ENCODE results near the gene CACUL1.
"Not testable (repeated sequence)": the region's sequence is repeated elsewhere in the genome, so short reads cannot be mapped to it uniquely, and the experiment has no call there.

CACUL1 gene

GRCh38 chr10:118792526-118792925 is 37.8 kb upstream of the CACUL1 start:
- Histone ChIP-seq H3K27me3 (no peaks in the 10 kb centered on the region), H3K36me3 (no peaks in the 10 kb centered on the region), H3K4me2 (peak overlapping the region in 7 of 11 experiments; percentile 48 to 96 (median 76); a peak in 14 of 22 replicates), H3K4me1 (peaks cover 0 to 65% (median 11%) of the 10 kb centered on the region in 10 experiments; a peak in 15 of 20 replicates), H3K9me3 (replicated peaks in 1 of 11) (peaks cover 7 to 19% (median 13%) of the 10 kb centered on the region in 11 experiments; a peak in 17 of 22 replicates), H3K27ac (peak overlapping the region in 7 of 11 experiments; percentile 58 to 86 (median 78); a peak in 13 of 22 replicates), H3K9ac (peak overlapping the region in 6 of 11 experiments; percentile 34 to 76 (median 56); a peak in 9 of 22 replicates), H3K4me3 (no peak overlapping the region), H4K20me1 (no peaks in the 10 kb centered on the region)
- TF ChIP-seq Cebpa-rat (IDR thresholded peaks at IDR 0.05): peak in 3 of 11 experiments; percentile 52 to 71 (median 60); a peak in 4 of 22 replicates

DNA sequence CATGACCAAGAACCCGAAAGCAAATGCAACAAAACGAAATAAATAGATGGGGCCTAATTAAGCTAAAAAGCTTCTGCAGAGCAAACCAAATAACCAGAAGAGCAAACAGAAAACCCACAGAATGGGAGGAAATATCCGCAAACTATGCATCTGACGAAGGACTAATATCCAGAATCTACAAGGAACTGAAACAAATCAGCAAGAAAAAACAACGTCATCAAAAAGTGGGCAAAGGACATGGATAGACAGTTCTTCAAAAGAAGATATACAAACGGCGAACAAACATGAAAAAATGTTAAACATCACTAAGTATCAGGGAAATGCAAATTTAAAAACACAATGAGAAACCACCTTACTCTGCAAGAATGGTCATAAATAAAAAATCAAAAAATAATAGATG is 35.3 kb upstream of the CACUL1 start:
- H3K4me1 ChIP-seq: peaks cover 0 to 72% (median 12%) of the 10 kb centered on the region in 10 experiments; a peak in 16 of 20 replicates
- H3K27me3 ChIP-seq: no peaks in the 10 kb centered on the region
- no peak for TF ChIP-seq Cebpa-rat (IDR thresholded peaks at IDR 0.05)
- H3K36me3 ChIP-seq: no peaks in the 10 kb centered on the region
- H4K20me1 ChIP-seq: no peaks in the 10 kb centered on the region
- peak overlapping the region in 2 of 11 experiments; percentile 43; a peak in 2 of 22 replicates for H3K27ac ChIP-seq
- H3K4me2 ChIP-seq: peak overlapping the region in 3 of 11 experiments; percentile 5 to 96 (median 87); a peak in 5 of 22 replicates
- H3K4me3 ChIP-seq: no peak overlapping the region; a peak in 1 of 20 replicates
- no peak overlapping the region for H3K9ac ChIP-seq
- H3K9me3 ChIP-seq (replicated peaks in 1 of 11): peaks cover 3 to 17% (median 9%) of the 10 kb centered on the region in 11 experiments; a peak in 16 of 22 replicates

DNA sequence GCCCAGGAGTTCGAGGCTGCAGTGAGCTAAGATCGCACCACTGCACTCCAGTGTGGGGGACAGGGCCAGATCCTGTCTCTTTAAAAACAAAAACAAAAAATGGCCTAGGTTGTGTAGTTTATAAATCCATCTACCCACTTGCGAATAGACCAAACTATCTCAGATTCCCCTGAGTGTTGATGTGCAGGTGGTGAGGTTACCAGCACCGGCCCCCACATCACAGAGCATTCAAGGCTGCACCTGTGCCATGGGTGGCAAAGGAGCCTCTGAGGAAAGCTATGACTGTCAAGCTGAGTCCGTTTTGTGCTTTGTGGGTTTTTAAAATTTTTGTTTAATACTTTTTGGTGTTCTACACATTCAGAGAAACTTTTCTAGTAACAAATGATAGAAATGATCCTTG is 30.8 kb upstream of the CACUL1 start:
- H3K9ac ChIP-seq: no peak overlapping the region
- peaks cover 0 to 37% (median 0%) of the 10 kb centered on the region in 10 experiments; a peak in 6 of 20 replicates for H3K4me1 ChIP-seq

DNA sequence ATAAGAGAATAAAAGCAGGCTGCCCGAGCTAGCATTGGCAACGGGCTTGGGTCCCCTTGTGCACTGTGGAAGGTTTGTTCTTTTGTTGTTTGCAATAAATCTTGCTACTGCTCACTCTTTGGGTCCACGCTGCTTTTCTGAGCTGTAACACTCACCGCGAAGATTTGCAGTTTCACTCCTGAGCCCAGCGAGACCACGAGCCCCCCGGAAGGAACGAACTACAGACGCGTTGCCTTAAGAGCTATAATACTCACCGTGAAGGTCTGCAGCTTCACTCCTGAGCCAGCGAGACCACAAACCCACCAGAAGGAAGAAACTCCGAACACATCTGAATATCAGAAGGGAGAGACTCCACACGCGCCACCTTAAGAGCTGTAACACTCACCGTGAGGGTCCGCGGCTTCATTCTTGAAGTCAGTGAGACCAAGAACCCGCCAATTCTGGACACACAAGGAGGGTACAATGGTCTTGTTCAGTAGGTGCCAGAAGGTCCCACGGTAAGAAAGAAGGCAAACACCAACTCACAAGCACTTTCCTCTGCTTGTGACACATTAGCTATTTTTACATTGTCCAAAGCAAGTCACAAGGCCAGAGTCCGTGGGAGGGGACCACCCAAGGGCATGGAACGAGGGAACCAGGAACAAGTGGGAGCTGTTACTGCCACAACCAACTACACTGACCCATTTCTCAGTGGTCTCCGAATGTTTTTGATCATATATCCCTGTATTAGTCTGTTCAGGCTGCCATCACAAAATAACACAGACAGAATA is 29.2 kb upstream of the CACUL1 start:
- no peak overlapping the region for H3K27ac ChIP-seq

More for the DNA sequence above, 30.8 kb upstream of the CACUL1 start:
- H3K27ac ChIP-seq: no peak overlapping the region
- no peaks in the 10 kb centered on the region for H3K36me3 ChIP-seq
- peaks cover 0 to 18% (median 0%) of the 10 kb centered on the region in 11 experiments; a peak in 4 of 22 replicates for H3K9me3 ChIP-seq (replicated peaks in 1 of 11)
- H3K4me2 ChIP-seq: no peak overlapping the region
- TF ChIP-seq Cebpa-rat (IDR thresholded peaks at IDR 0.05): no peak
- no peaks in the 10 kb centered on the region for H3K27me3 ChIP-seq
- H4K20me1 ChIP-seq: no peaks in the 10 kb centered on the region
- no peak overlapping the region for H3K4me3 ChIP-seq

GRCh38 chr10:118782916-118783465 is 28.2 kb upstream of the CACUL1 start:
- not testable (repeated sequence) for H3K27ac ChIP-seq, H3K27me3 ChIP-seq, H3K4me2 ChIP-seq, H3K9ac ChIP-seq, H3K4me3 ChIP-seq, H4K20me1 ChIP-seq, H3K36me3 ChIP-seq
- H3K9me3 ChIP-seq (replicated peaks in 1 of 11): peaks cover 6 to 34% (median 17%) of the 10 kb centered on the region in 11 experiments; a peak in 21 of 22 replicates
- peaks cover 0 to 12% (median 0%) of the 10 kb centered on the region in 10 experiments; a peak in 3 of 20 replicates for H3K4me1 ChIP-seq

More for the DNA sequence above, 29.2 kb upstream of the CACUL1 start:
- H3K4me1 ChIP-seq: peaks cover 0 to 21% (median 0%) of the 10 kb centered on the region in 10 experiments; a peak in 5 of 20 replicates
- no peaks in the 10 kb centered on the region for H3K36me3 ChIP-seq
- H4K20me1 ChIP-seq: no peaks in the 10 kb centered on the region
- H3K9me3 ChIP-seq (replicated peaks in 1 of 11): peaks cover 0 to 31% (median 8%) of the 10 kb centered on the region in 11 experiments; a peak in 11 of 22 replicates
- H3K4me2 ChIP-seq: no peak overlapping the region
- H3K4me3 ChIP-seq: no peak overlapping the region
- H3K27me3 ChIP-seq: no peaks in the 10 kb centered on the region
- TF ChIP-seq Cebpa-rat (IDR thresholded peaks at IDR 0.05): no peak
- no peak overlapping the region for H3K9ac ChIP-seq

GRCh38 chr10:118781541-118781940 is 26.8 kb upstream of the CACUL1 start:
- Histone ChIP-seq H3K4me1 (peaks cover 0 to 5% (median 0%) of the 10 kb centered on the region in 10 experiments; a peak in 1 of 20 replicates), H3K4me3 (no peak overlapping the region), H3K9me3 (replicated peaks in 1 of 11) (peaks cover 20 to 48% (median 32%) of the 10 kb centered on the region in 11 experiments), H3K27me3 (no peaks in the 10 kb centered on the region), H4K20me1 (no peaks in the 10 kb centered on the region), H3K27ac (no peak overlapping the region), H3K9ac (no peak overlapping the region), H3K36me3 (no peaks in the 10 kb centered on the region), H3K4me2 (no peak overlapping the region)
- TF ChIP-seq Cebpa-rat (IDR thresholded peaks at IDR 0.05): no peak

DNA sequence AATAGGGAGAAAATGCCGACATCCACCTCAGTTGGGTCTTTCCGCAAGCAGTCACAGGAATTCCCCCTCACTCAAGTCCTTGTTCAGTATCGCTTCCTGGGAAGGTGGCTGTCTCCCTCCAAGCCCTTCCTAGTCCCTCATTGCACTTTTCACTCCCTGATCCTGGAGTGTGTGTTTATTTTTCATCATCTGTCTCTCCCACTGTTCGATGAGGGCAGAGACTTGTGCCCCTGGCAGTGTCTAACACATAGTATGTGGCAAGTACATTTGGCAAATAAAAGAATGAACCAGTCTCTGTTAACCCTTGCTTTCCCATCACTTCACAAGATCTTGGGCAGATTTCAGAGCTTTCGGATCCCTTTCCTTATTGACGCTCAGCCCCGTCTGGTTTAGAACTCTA is 24.0 kb upstream of the CACUL1 start:
- Histone ChIP-seq H3K4me3 (no peak overlapping the region), H3K4me2 (no peak overlapping the region), H3K9me3 (replicated peaks in 1 of 11) (peaks cover 32 to 69% (median 51%) of the 10 kb centered on the region in 11 experiments), H3K36me3 (no peaks in the 10 kb centered on the region), H3K9ac (no peak overlapping the region), H3K27ac (no peak overlapping the region), H3K27me3 (no peaks in the 10 kb centered on the region), H3K4me1 (no peaks in the 10 kb centered on the region), H4K20me1 (no peaks in the 10 kb centered on the region)
- no peak for TF ChIP-seq Cebpa-rat (IDR thresholded peaks at IDR 0.05)

GRCh38 chr10:118776960-118777359 is 22.2 kb upstream of the CACUL1 start:
- Histone ChIP-seq H3K27ac (no peak overlapping the region), H3K4me2 (no peak overlapping the region), H3K36me3 (no peaks in the 10 kb centered on the region), H3K4me3 (no peak overlapping the region), H3K27me3 (no peaks in the 10 kb centered on the region), H3K4me1 (no peaks in the 10 kb centered on the region), H3K9me3 (replicated peaks in 1 of 11) (peaks cover 32 to 66% (median 51%) of the 10 kb centered on the region in 11 experiments), H3K9ac (no peak overlapping the region), H4K20me1 (no peaks in the 10 kb centered on the region)
- TF ChIP-seq Cebpa-rat (IDR thresholded peaks at IDR 0.05): no peak

GRCh38 chr10:118776033-118776432 is 21.3 kb upstream of the CACUL1 start:
- no peak for TF ChIP-seq Cebpa-rat (IDR thresholded peaks at IDR 0.05)
- Histone ChIP-seq H3K9ac (no peak overlapping the region), H4K20me1 (no peaks in the 10 kb centered on the region), H3K27ac (no peak overlapping the region), H3K36me3 (no peaks in the 10 kb centered on the region), H3K9me3 (replicated peaks in 1 of 11) (peaks cover 33 to 75% (median 60%) of the 10 kb centered on the region in 11 experiments), H3K4me1 (no peaks in the 10 kb centered on the region), H3K4me2 (no peak overlapping the region), H3K4me3 (no peak overlapping the region; a peak in 1 of 20 replicates), H3K27me3 (no peaks in the 10 kb centered on the region)

Data from BLaER1 treated with 17β-estradiol and CSF1 and Interleukin-3, amounts not matched to agents 10 nM and 100 nM (cell line).